Keratinocyte (primary cell): ENCODE data around the gene THAP3.

Experiments used
- EZH2 ChIP-seq: IDR thresholded peaks from one replicate; pipeline ENCODE4 v1.6.1; 2012; ENCODE audit warnings: inconsistent platforms, mild to moderate bottlenecking, low read length, moderate library complexity
- TF ChIP-seq, protein P1 (sequence below), 3 experiments: IDR thresholded peaks in 1 of 3; conservative IDR thresholded peaks in 1 of 3; optimal IDR thresholded peaks in 1 of 3; 2 replicates in 2 of 3; 3 replicates in 1 of 3; pipeline versions ENCODE3 to v1.5.1; 2011; ENCODE audit warnings: low read length in 3 of 3, mild to moderate bottlenecking in 3 of 3, moderate library complexity in 2 of 3, control low read depth in 1 of 3, inconsistent platforms in 1 of 3; ENCODE audit not compliant: insufficient read depth in 2 of 3; ENCODE audit errors: extremely low read depth in 1 of 3

DNA sequence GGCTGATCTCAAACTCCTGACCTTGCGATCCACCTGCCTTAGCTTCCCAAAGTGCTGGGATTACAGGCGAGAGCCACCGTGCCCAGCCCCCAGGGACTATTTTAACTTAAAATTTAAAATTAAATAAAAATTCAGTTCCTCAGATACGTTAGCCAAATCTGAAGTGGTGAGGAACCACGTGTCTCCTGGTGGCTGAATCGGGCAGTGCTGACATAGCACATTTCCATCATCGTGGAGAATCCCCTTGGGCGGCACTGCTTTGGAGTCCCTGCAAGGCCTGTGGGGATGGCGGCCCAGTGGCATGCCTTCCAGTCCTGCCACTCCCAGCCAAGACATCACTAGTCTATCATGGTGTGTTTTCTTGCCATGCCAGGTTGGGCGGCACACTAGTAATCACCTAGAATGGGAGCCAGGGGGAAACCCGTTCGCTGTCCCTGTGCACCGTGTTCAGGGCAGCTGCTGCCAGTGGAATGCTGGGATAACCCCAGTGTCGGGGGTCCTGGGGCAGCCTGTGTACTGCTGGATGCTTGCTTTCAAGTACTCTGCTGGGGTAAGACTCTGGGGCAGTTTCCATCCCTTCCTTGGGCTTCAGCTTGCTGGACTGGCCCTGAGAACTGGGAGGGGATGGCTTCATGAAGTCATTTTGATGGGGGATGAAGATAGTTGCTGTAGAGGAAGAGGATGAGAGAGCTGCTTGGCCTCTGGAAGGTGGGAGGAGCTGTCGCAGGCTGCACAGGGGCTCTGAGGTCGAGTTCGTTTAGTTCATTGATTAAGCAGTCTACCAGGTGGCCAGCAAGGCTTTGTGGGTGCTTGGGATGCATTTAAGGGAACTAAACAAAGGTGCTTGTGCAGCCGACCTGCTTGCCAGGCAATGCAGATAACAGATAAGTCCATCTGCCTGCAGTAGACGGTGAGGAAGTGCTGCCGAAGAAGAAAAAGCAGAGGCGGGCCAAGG is 40.3 kb upstream of the THAP3 start:
- TF ChIP-seq, protein P1, sequence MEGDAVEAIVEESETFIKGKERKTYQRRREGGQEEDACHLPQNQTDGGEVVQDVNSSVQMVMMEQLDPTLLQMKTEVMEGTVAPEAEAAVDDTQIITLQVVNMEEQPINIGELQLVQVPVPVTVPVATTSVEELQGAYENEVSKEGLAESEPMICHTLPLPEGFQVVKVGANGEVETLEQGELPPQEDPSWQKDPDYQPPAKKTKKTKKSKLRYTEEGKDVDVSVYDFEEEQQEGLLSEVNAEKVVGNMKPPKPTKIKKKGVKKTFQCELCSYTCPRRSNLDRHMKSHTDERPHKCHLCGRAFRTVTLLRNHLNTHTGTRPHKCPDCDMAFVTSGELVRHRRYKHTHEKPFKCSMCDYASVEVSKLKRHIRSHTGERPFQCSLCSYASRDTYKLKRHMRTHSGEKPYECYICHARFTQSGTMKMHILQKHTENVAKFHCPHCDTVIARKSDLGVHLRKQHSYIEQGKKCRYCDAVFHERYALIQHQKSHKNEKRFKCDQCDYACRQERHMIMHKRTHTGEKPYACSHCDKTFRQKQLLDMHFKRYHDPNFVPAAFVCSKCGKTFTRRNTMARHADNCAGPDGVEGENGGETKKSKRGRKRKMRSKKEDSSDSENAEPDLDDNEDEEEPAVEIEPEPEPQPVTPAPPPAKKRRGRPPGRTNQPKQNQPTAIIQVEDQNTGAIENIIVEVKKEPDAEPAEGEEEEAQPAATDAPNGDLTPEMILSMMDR (optimal IDR thresholded peaks at IDR 0.05 in 1 of 3, IDR thresholded peaks at IDR 0.05 in 1 of 3, conservative IDR thresholded peaks at IDR 0.05 in 1 of 3; ENCODE audit: extremely low read depth in 1 of 3, insufficient read depth in 2 of 3, low read length in 3 of 3): peak in 2 of 3 experiments; percentile 9 to 18
- TF ChIP-seq EZH2: no peak
